Thymus (tissue), 11 donors: ENCODE measurements around the gene SLC36A1. TPM values are rescaled to one million over a fixed set of nuclear protein-coding genes. Genes with fewer than 3 reads are reported as not detected.

Experiments
- DNase-seq, 9 donors: peaks; one replicate each; pipeline ENCODE4 v3.0.0-alpha.2; 2013; ENCODE audit warnings: low spot score in 9 of 9, low read depth in 6 of 9, missing footprints in 1 of 9
- H3K27ac ChIP-seq, 2 donors: one replicate each; pipeline ENCODE4 v1.5.1; 2013; ENCODE audit warnings: control low read depth in 1 of 2, low read depth in 1 of 2, low read length in 1 of 2, mild to moderate bottlenecking in 1 of 2, moderate library complexity in 1 of 2
- H3K27me3 ChIP-seq, 2 donors: one replicate each; pipeline ENCODE4 v1.5.1; 2013; ENCODE audit warnings: low read length in 1 of 2; ENCODE audit not compliant: control insufficient read depth in 2 of 2, insufficient read depth in 1 of 2
- H3K36me3 ChIP-seq, 2 donors: one replicate each; pipeline ENCODE4 v1.5.1; 2013; ENCODE audit warnings: low read length in 1 of 2, mild to moderate bottlenecking in 1 of 2, moderate library complexity in 1 of 2; ENCODE audit not compliant: control insufficient read depth in 2 of 2, insufficient read depth in 2 of 2
- H3K4me1 ChIP-seq, 2 donors: one replicate each; pipeline ENCODE4 v1.5.1; 2013; ENCODE audit warnings: low read length in 2 of 2; ENCODE audit not compliant: control insufficient read depth in 2 of 2, insufficient read depth in 2 of 2
- H3K4me3 ChIP-seq, 2 donors: one replicate each; pipeline ENCODE4 v1.5.1; 2013; ENCODE audit warnings: low read length in 2 of 2, control low read depth in 1 of 2, mild to moderate bottlenecking in 1 of 2
- H3K9me3 ChIP-seq, 2 donors: one replicate each; pipeline ENCODE4 v1.5.1; 2013; ENCODE audit warnings: low read length in 1 of 2, mild to moderate bottlenecking in 1 of 2; ENCODE audit not compliant: control insufficient read depth in 2 of 2, insufficient read depth in 1 of 2
- WGBS: extraction: QIAGEN DNeasy Blood & Tissue Kit; methylation state at CpG from one replicate; pipeline ENCODE4 v1.1.7; 2013; 5-methylcytosine and 5-hydroxymethylcytosine counted together
- polyA plus RNA-seq: library from polyadenylated mRNA; stranded (reverse); fragments of 200-250 nt; gene quantifications from one replicate; pipeline ENCODE4 v1.2.3, GENCODE V29; 2013
- total RNA-seq: library from RNA; stranded (reverse); fragments of 120-200 nt; gene quantifications from one replicate; pipeline ENCODE4 v1.2.4, GENCODE V29; 2013
- donor health status: healthy.

Gene SLC36A1
- total and polyA plus RNA-seq, 2 donors, result 5.1 to 7.2 TPM

GRCh38 chr5:151490627-151491026 is 43.2 kb downstream of the SLC36A1 start:
- Histone ChIP-seq H3K27ac (no peak overlapping the region), H3K4me3 (no peak overlapping the region), H3K36me3 (peaks cover 23 to 33% of the 10 kb centered on the region in 2 donors), H3K27me3 (no peaks in the 10 kb centered on the region), H3K9me3 (no peaks in the 10 kb centered on the region), H3K4me1 (no peaks in the 10 kb centered on the region)
- over 99% methylated on average over 5 of the region's 5 CpGs for WGBS
- no peak for DNase-seq

GRCh38 chr5:151491062-151491461 is 43.7 kb downstream of the SLC36A1 start:
- H3K4me1 ChIP-seq, result no peaks in the 10 kb centered on the region
- WGBS, result 94% methylated on average over 4 of the region's 4 CpGs
- H3K9me3 ChIP-seq, result no peaks in the 10 kb centered on the region
- no peak overlapping the region for H3K27ac ChIP-seq
- DNase-seq, result no peak
- no peaks in the 10 kb centered on the region for H3K27me3 ChIP-seq
- peaks cover 23 to 33% of the 10 kb centered on the region in 2 donors for H3K36me3 ChIP-seq
- H3K4me3 ChIP-seq, result no peak overlapping the region

- no peaks in the 10 kb centered on the region for H3K4me1 ChIP-seq
- no peak overlapping the region for H3K27ac ChIP-seq
- 95% methylated on average over 5 of the region's 5 CpGs for WGBS
- DNase-seq, result no peak
- no peaks in the 10 kb centered on the region for H3K27me3 ChIP-seq
- no peaks in the 10 kb centered on the region for H3K9me3 ChIP-seq
- H3K36me3 ChIP-seq, result peaks cover 16 to 24% of the 10 kb centered on the region in 2 donors
- H3K4me3 ChIP-seq, result no peak overlapping the region
These were observed 45.3 kb downstream of the SLC36A1 start for GRCh38 chr5:151492729-151493128.

- 97% methylated on average over 2 of the region's 2 CpGs for WGBS
- no peaks in the 10 kb centered on the region for H3K4me1 ChIP-seq
- no peaks in the 10 kb centered on the region for H3K27me3 ChIP-seq
- no peak overlapping the region for H3K27ac ChIP-seq
- DNase-seq, result no peak
- no peak overlapping the region for H3K4me3 ChIP-seq
- H3K36me3 ChIP-seq, result peaks cover 9 to 14% of the 10 kb centered on the region in 2 donors
- no peaks in the 10 kb centered on the region for H3K9me3 ChIP-seq
These were observed 46.3 kb downstream of the SLC36A1 start for GRCh38 chr5:151493665-151494064.

- no peak overlapping the region for H3K27ac ChIP-seq
- no peak overlapping the region for H3K4me3 ChIP-seq
- peaks cover 0 to 8% of the 10 kb centered on the region in 2 donors for H3K36me3 ChIP-seq
- H3K27me3 ChIP-seq, result no peaks in the 10 kb centered on the region
- 97% methylated on average over 2 of the region's 2 CpGs for WGBS
- H3K9me3 ChIP-seq, result no peaks in the 10 kb centered on the region
- H3K4me1 ChIP-seq, result no peaks in the 10 kb centered on the region
- no peak for DNase-seq
These were observed 47.9 kb downstream of the SLC36A1 start for GRCh38 chr5:151495320-151495719.

- Histone ChIP-seq H3K27ac (no peak overlapping the region), H3K27me3 (no peaks in the 10 kb centered on the region), H3K9me3 (no peaks in the 10 kb centered on the region), H3K4me3 (no peak overlapping the region), H3K36me3 (peaks cover 0 to 2% of the 10 kb centered on the region in 2 donors), H3K4me1 (no peaks in the 10 kb centered on the region)
- 89% methylated on average over 14 of the region's 14 CpGs for WGBS
- no peak for DNase-seq
These were observed 48.7 kb downstream of the SLC36A1 start for GRCh38 chr5:151496041-151496484.

DNA sequence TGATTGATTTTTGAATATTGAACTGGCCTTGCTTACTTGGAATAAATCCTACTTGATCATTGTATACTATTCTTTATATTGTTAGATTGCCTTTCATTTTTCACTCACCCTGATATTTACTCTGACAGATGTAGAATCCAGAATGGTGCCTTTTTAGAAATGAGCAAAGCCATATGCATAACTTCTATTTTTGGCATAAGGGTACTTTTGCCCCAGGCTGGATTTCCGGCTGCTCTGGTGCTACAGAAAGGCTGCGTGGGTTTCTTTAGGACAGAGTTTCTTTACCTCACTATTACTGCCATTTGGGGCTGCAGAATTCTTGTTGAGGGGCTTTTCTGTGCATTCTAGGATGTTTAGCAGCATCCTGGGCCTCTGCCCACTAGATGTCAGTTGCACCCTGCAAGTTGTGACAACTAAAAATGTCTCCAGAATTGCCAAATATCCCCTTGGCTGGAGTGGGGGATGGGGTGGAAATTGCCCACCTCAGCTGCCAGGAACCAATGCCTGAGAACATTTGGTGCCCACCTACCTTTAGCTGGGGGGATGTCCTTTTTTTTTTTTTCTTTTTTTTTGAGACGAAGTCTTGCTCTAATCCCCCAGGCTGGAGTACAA is 50.1 kb downstream of the SLC36A1 start:
- H3K36me3 ChIP-seq, result peaks cover 0 to 2% of the 10 kb centered on the region in 2 donors

DNA sequence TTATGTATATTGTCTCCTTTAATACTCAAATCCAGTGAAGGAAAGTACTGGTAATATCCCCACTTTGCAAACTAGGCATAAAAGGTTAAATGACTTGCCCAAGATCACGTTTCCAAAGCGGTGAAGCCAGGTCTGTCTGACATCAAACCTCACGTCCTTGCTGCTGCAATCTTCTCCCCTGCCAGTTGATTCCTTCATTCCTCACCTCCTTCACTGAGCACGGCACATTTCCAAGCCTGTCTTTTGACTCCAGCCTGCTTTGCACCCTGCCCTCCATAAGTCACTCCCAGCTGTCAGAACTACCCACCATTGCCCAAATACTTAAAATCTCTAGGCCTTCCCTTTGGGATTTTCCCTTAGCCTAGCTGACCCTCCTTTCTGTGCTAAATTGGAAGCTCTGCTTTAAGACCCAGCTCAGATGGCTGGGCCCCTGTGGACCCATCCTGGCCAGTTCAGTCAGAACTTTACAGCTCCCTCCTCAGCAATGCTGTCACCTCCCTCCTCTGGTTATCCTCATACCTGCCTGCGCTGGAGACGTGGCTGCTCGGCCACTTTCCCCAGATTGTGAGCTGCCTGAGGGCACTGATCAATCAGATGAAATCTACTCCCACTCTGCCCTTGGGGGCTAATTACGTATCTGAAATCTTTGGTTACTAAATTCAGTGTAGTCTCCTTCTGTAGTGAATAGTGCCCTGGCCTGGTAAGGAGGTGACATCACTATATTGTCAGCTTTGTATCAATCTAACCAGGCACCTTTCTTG is 51.2 kb downstream of the SLC36A1 start:
- Histone ChIP-seq H3K4me1 (no peaks in the 10 kb centered on the region), H3K9me3 (no peaks in the 10 kb centered on the region), H3K27me3 (no peaks in the 10 kb centered on the region), H3K4me3 (no peak overlapping the region), H3K27ac (no peak overlapping the region), H3K36me3 (no peaks in the 10 kb centered on the region)
- DNase-seq, result no peak
- 90% methylated on average over 8 of the region's 8 CpGs for whole genome bisulfite sequencing

More for the DNA sequence above, 50.1 kb downstream of the SLC36A1 start:
- WGBS, result 94% methylated on average over 3 of the region's 3 CpGs
- Histone ChIP-seq H3K4me1 (no peaks in the 10 kb centered on the region), H3K4me3 (no peak overlapping the region), H3K9me3 (no peaks in the 10 kb centered on the region), H3K27me3 (no peaks in the 10 kb centered on the region), H3K27ac (no peak overlapping the region)
- no peak for DNase-seq

- H3K36me3 ChIP-seq, result no peaks in the 10 kb centered on the region
- no peaks in the 10 kb centered on the region for H3K4me1 ChIP-seq
- DNase-seq, result no peak
- WGBS, result 92% methylated on average over 8 of the region's 8 CpGs
- no peak overlapping the region for H3K4me3 ChIP-seq
- H3K27me3 ChIP-seq, result no peaks in the 10 kb centered on the region
- no peaks in the 10 kb centered on the region for H3K9me3 ChIP-seq
- no peak overlapping the region for H3K27ac ChIP-seq
These were observed 52.2 kb downstream of the SLC36A1 start for GRCh38 chr5:151499501-151500035.
